Activated naive CD4-positive, alpha-beta T cell treated with anti-CD3 and anti-CD28 coated beads, Interleukin-2, amount 10 ng/mL, durations not matched to agents 7 days and 5 days (primary cell): Measurements from ENCODE around the gene SZT2.

Source experiments
- CTCF ChIA-PET: fragments of 350-600 bp; sonication (Branson Sonifier 250); formaldehyde crosslinking; loops from one replicate; lab custom pipeline; 2021; ENCODE audit warnings: antibody characterized with exemption; lab: Charles Lee
- DNase-seq: peaks from one replicate; pipeline ENCODE4 v3.0.0-alpha.2; 2020
- H3K27ac Mint-ChIP-seq: one replicate; pipeline ENCODE4 v1.8.0; 2021; ENCODE audit warnings: mild to moderate bottlenecking, moderate library complexity, mixed read lengths
- H3K27me3 Mint-ChIP-seq: one replicate; pipeline ENCODE4 v1.8.0; 2021; ENCODE audit warnings: mild to moderate bottlenecking, mixed read lengths
- H3K36me3 Mint-ChIP-seq: one replicate; pipeline ENCODE4 v1.8.0; 2021; ENCODE audit warnings: mixed read lengths
- H3K4me1 Mint-ChIP-seq: one replicate; pipeline ENCODE4 v1.8.0; 2021; ENCODE audit warnings: mixed read lengths
- H3K4me3 Mint-ChIP-seq: one replicate; pipeline ENCODE4 v1.8.0; 2021; ENCODE audit warnings: mild to moderate bottlenecking, moderate library complexity, mixed read lengths
- H3K9me3 Mint-ChIP-seq: one replicate; pipeline ENCODE4 v1.8.0; 2021; ENCODE audit warnings: mixed read lengths

Gene SZT2

GRCh38 chr1:43389326-43390313 lies at the start of gene SZT2, which contains the start of gene MED8:
Gene SZT2, plus strand, starts transcription at chr1:43389899. Its CDS starts 70 bp downstream, at chr1:43389969.
Gene MED8, minus strand, starts transcription at chr1:43389800. Its CDS starts 36 bp downstream, at chr1:43389764.
- peak within 1 kb of the TSS; percentile 95 for H3K27ac Mint-ChIP-seq
- H3K9me3 Mint-ChIP-seq: no peaks in the 10 kb centered on the region
- H3K27me3 Mint-ChIP-seq: peaks cover 3% of the 10 kb centered on the region
- DNase-seq: peak; percentile 96
- CTCF ChIA-PET: interaction anchor here (1.0 to 1.8 kb wide), 5 partner anchors 13 to 163 kb away, joined by 4 to 7 read pairs (median 6); partner anchors contain the start of gene CDC20
- peaks cover 30% of the 10 kb centered on the region for H3K36me3 Mint-ChIP-seq
- peak within 1 kb of the TSS; percentile 99 for H3K4me3 Mint-ChIP-seq
- peaks cover 41% of the 10 kb centered on the region for H3K4me1 Mint-ChIP-seq

GRCh38 chr1:43340559-43340958 lies 49.1 kb upstream of the SZT2 start:
- no peaks in the 10 kb centered on the region for H3K36me3 Mint-ChIP-seq
- H3K4me3 Mint-ChIP-seq: no peak overlapping the region
- DNase-seq: no peak
- peaks cover 23% of the 10 kb centered on the region for H3K27me3 Mint-ChIP-seq
- CTCF ChIA-PET: no interaction called here
- no peaks in the 10 kb centered on the region for H3K4me1 Mint-ChIP-seq
- no peak overlapping the region for H3K27ac Mint-ChIP-seq
- H3K9me3 Mint-ChIP-seq: no peaks in the 10 kb centered on the region

GRCh38 chr1:43344267-43344850 lies 45.3 kb upstream of the SZT2 start:
- no peak overlapping the region for H3K27ac Mint-ChIP-seq
- CTCF ChIA-PET: no interaction called here
- no peak overlapping the region for H3K4me3 Mint-ChIP-seq
- H3K4me1 Mint-ChIP-seq: peaks cover 3% of the 10 kb centered on the region
- no peak for DNase-seq
- H3K9me3 Mint-ChIP-seq: no peaks in the 10 kb centered on the region
- H3K27me3 Mint-ChIP-seq: peaks cover 24% of the 10 kb centered on the region
- H3K36me3 Mint-ChIP-seq: no peaks in the 10 kb centered on the region

GRCh38 chr1:43345120-43345519 lies 44.6 kb upstream of the SZT2 start:
- CTCF ChIA-PET: no interaction called here
- H3K27me3 Mint-ChIP-seq: peaks cover 19% of the 10 kb centered on the region
- H3K4me1 Mint-ChIP-seq: peaks cover 8% of the 10 kb centered on the region
- H3K36me3 Mint-ChIP-seq: no peaks in the 10 kb centered on the region
- no peak overlapping the region for H3K27ac Mint-ChIP-seq
- no peaks in the 10 kb centered on the region for H3K9me3 Mint-ChIP-seq
- H3K4me3 Mint-ChIP-seq: no peak overlapping the region
- no peak for DNase-seq

- Mint-ChIP-seq H3K9me3 (no peaks in the 10 kb centered on the region), H3K4me1 (peaks cover 8% of the 10 kb centered on the region), H3K36me3 (no peaks in the 10 kb centered on the region), H3K27ac (no peak overlapping the region), H3K4me3 (no peak overlapping the region), H3K27me3 (peaks cover 15% of the 10 kb centered on the region)
- DNase-seq: no peak
- CTCF ChIA-PET: no interaction called here
Measured at GRCh38 chr1:43346636-43347035, 43.1 kb upstream of the SZT2 start.

- no peak for DNase-seq
- Mint-ChIP-seq H3K27ac (no peak overlapping the region), H3K4me1 (peaks cover 15% of the 10 kb centered on the region), H3K9me3 (no peaks in the 10 kb centered on the region), H3K4me3 (peak overlapping the region; percentile 3), H3K36me3 (no peaks in the 10 kb centered on the region), H3K27me3 (peaks cover 15% of the 10 kb centered on the region)
- CTCF ChIA-PET: no interaction called here
Measured at GRCh38 chr1:43348343-43348808, 41.3 kb upstream of the SZT2 start.

GRCh38 chr1:43348809-43349593 lies 40.7 kb upstream of the SZT2 start:
- peaks cover 15% of the 10 kb centered on the region for H3K4me1 Mint-ChIP-seq
- no peaks in the 10 kb centered on the region for H3K36me3 Mint-ChIP-seq
- peaks cover 15% of the 10 kb centered on the region for H3K27me3 Mint-ChIP-seq
- peak overlapping the region; percentile 65 for H3K4me3 Mint-ChIP-seq
- H3K9me3 Mint-ChIP-seq: no peaks in the 10 kb centered on the region
- H3K27ac Mint-ChIP-seq: peak overlapping the region; percentile 82
- CTCF ChIA-PET: no interaction called here
- DNase-seq: peak; percentile 75

- H3K27ac Mint-ChIP-seq: peak overlapping the region; percentile 82
- H3K36me3 Mint-ChIP-seq: peaks cover 2% of the 10 kb centered on the region
- H3K4me3 Mint-ChIP-seq: peak overlapping the region; percentile 65
- DNase-seq: no peak
- peaks cover 15% of the 10 kb centered on the region for H3K4me1 Mint-ChIP-seq
- CTCF ChIA-PET: no interaction called here
- no peaks in the 10 kb centered on the region for H3K9me3 Mint-ChIP-seq
- H3K27me3 Mint-ChIP-seq: peaks cover 15% of the 10 kb centered on the region
Measured at GRCh38 chr1:43349594-43350306, 39.9 kb upstream of the SZT2 start.

- no peak overlapping the region for H3K27ac Mint-ChIP-seq
- CTCF ChIA-PET: no interaction called here
Measured at GRCh38 chr1:43350976-43351375, 38.7 kb upstream of the SZT2 start.

GRCh38 chr1:43351421-43352350 lies 38.0 kb upstream of the SZT2 start:
- Mint-ChIP-seq H3K27ac (no peak overlapping the region), H3K27me3 (peaks cover 5% of the 10 kb centered on the region), H3K36me3 (peaks cover 2% of the 10 kb centered on the region), H3K4me1 (peaks cover 15% of the 10 kb centered on the region), H3K9me3 (no peaks in the 10 kb centered on the region), H3K4me3 (no peak overlapping the region)
- CTCF ChIA-PET: no interaction called here
- no peak for DNase-seq

More at GRCh38 chr1:43350976-43351375, 38.7 kb upstream of the SZT2 start:
- Mint-ChIP-seq H3K36me3 (peaks cover 2% of the 10 kb centered on the region), H3K4me3 (no peak overlapping the region), H3K4me1 (peaks cover 15% of the 10 kb centered on the region), H3K9me3 (no peaks in the 10 kb centered on the region), H3K27me3 (peaks cover 11% of the 10 kb centered on the region)
- DNase-seq: no peak

- DNase-seq: no peak
- H3K36me3 Mint-ChIP-seq: peaks cover 6% of the 10 kb centered on the region
- no peak overlapping the region for H3K27ac Mint-ChIP-seq
- H3K4me1 Mint-ChIP-seq: peaks cover 15% of the 10 kb centered on the region
- no peaks in the 10 kb centered on the region for H3K9me3 Mint-ChIP-seq
- no peaks in the 10 kb centered on the region for H3K27me3 Mint-ChIP-seq
- no peak overlapping the region for H3K4me3 Mint-ChIP-seq
- CTCF ChIA-PET: no interaction called here
Measured at GRCh38 chr1:43352351-43352705, 37.4 kb upstream of the SZT2 start.

GRCh38 chr1:43352881-43353280 lies 36.8 kb upstream of the SZT2 start:
- DNase-seq: no peak
- Mint-ChIP-seq H3K27me3 (no peaks in the 10 kb centered on the region), H3K4me1 (peaks cover 18% of the 10 kb centered on the region), H3K36me3 (peaks cover 6% of the 10 kb centered on the region), H3K9me3 (no peaks in the 10 kb centered on the region), H3K27ac (no peak overlapping the region), H3K4me3 (no peak overlapping the region)
- CTCF ChIA-PET: no interaction called here

GRCh38 chr1:43354471-43354870 lies 35.2 kb upstream of the SZT2 start:
- no peak overlapping the region for H3K4me3 Mint-ChIP-seq
- peaks cover 10% of the 10 kb centered on the region for H3K36me3 Mint-ChIP-seq
- H3K27me3 Mint-ChIP-seq: no peaks in the 10 kb centered on the region
- no peak overlapping the region for H3K27ac Mint-ChIP-seq
- CTCF ChIA-PET: interaction anchor here (1.0 kb wide), 1 partner anchor 86 kb away, joined by 3 read pairs; no protein-coding TSS in a partner anchor
- peaks cover 23% of the 10 kb centered on the region for H3K4me1 Mint-ChIP-seq
- no peaks in the 10 kb centered on the region for H3K9me3 Mint-ChIP-seq
- no peak for DNase-seq
